Glutamatergic neuron (in vitro differentiated cells): ENCODE measurements around the gene MPPED2. TPM values are rescaled to one million over a fixed set of nuclear protein-coding genes. Genes with fewer than 3 reads are reported as not detected.

Experiments
- DNase-seq: peaks from one replicate; pipeline ENCODE4 v3.0.0; 2022
- H3K27ac Mint-ChIP-seq: one replicate; pipeline ENCODE4 v1.8.0; 2020; ENCODE audit warnings: mild to moderate bottlenecking, mixed read lengths, inconsistent platforms; ENCODE audit not compliant: unreplicated experiment
- H3K27me3 Mint-ChIP-seq: one replicate; pipeline ENCODE4 v1.8.0; 2020; ENCODE audit warnings: mild to moderate bottlenecking, moderate library complexity, mixed read lengths, inconsistent platforms; ENCODE audit not compliant: unreplicated experiment
- H3K36me3 Mint-ChIP-seq: one replicate; pipeline ENCODE4 v1.8.0; 2020; ENCODE audit warnings: mild to moderate bottlenecking, mixed read lengths, inconsistent platforms; ENCODE audit not compliant: unreplicated experiment
- H3K4me1 Mint-ChIP-seq: one replicate; pipeline ENCODE4 v1.8.0; 2020; ENCODE audit warnings: mild to moderate bottlenecking, low read depth, mixed read lengths, inconsistent platforms; ENCODE audit not compliant: unreplicated experiment
- H3K4me3 Mint-ChIP-seq: one replicate; pipeline ENCODE4 v1.8.0; 2020; ENCODE audit warnings: mild to moderate bottlenecking, mixed read lengths, inconsistent platforms; ENCODE audit not compliant: unreplicated experiment
- H3K9me3 Mint-ChIP-seq: one replicate; pipeline ENCODE4 v1.8.0; 2020; ENCODE audit warnings: mild to moderate bottlenecking, moderate library complexity, mixed read lengths, inconsistent platforms; ENCODE audit not compliant: unreplicated experiment
- total RNA-seq: library from RNA; stranded (reverse); fragmentation: NEBNext Ultra II Directional; extraction: Animal tissue kit (Norgen Biotek cat#: 25700); gene quantifications from one replicate; pipeline ENCODE4 v1.2.1, GENCODE V29; 2021; ENCODE audit not compliant: unreplicated experiment
- TF ChIP-seq, protein P1 (sequence below): fragments of 200-600 bp; sonication (generic); IDR thresholded peaks from one replicate; pipeline ENCODE4 v1.5.0; 2021; ENCODE audit not compliant: partially characterized antibody, unreplicated experiment

MPPED2 gene
- total RNA-seq, 1 donor from 2014 or later = 11.0 TPM

DNA sequence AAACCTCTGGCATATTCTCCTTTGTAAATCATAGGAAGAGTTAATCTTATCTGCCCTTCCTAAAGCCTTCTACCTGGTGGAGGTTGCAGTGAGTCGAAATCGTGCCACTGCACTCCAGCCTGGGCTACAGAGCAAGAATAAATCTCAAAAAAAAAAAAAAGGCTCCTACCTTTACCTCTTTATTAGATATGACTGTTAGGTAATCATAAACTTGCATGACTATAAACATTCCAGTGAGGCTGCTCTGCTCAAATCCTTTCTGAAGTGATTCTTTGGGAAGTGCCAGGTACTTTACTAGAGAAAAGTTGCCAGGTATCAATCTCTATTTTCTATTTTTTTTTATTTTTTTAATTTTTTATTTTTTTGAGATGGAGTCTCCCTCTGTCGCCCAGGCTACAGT is 59.6 kb downstream of the MPPED2 start:
- Mint-ChIP-seq H3K9me3 (no peaks in the 10 kb centered on the region), H3K27ac (no peak overlapping the region), H3K4me3 (no peak overlapping the region), H3K4me1 (peaks cover 8% of the 10 kb centered on the region), H3K27me3 (no peaks in the 10 kb centered on the region), H3K36me3 (no peaks in the 10 kb centered on the region)
- DNase-seq = no peak
- TF ChIP-seq, protein P1, sequence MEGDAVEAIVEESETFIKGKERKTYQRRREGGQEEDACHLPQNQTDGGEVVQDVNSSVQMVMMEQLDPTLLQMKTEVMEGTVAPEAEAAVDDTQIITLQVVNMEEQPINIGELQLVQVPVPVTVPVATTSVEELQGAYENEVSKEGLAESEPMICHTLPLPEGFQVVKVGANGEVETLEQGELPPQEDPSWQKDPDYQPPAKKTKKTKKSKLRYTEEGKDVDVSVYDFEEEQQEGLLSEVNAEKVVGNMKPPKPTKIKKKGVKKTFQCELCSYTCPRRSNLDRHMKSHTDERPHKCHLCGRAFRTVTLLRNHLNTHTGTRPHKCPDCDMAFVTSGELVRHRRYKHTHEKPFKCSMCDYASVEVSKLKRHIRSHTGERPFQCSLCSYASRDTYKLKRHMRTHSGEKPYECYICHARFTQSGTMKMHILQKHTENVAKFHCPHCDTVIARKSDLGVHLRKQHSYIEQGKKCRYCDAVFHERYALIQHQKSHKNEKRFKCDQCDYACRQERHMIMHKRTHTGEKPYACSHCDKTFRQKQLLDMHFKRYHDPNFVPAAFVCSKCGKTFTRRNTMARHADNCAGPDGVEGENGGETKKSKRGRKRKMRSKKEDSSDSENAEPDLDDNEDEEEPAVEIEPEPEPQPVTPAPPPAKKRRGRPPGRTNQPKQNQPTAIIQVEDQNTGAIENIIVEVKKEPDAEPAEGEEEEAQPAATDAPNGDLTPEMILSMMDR = no peak

DNA sequence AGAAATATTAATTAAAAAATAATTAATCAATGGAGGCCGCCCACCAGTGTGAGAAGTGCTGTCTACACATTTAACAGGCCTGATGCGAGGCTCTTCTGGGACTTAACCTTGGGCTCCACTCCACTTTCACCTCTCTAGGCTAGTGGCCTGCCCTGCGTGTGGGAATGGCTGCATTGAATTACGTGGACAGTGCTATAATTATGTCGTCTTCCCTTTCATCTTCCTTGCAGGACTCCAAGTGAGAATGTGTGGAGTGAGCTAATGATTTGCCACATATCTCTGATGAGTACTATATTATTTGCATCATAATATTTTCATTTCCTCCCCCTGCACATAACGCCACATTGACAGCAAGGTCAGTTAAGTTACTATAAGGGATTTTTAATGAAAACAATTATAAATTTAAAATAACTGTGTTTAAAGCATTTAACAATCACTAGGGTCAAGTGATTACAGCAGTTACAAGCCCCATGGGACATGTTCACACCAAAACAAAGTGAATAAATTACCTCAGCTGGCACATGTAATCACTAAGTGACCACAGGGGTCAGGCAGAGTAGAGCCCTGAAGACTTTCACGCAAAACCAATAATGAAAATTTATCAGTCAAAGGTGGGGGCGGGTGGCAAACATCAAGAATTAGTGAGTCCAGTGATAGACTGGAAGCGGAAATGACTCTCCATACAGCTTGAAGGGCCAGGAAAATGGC is 63.5 kb downstream of the MPPED2 start:
- Mint-ChIP-seq H3K4me3 (no peak overlapping the region), H3K27me3 (no peaks in the 10 kb centered on the region), H3K4me1 (peaks cover 8% of the 10 kb centered on the region), H3K9me3 (no peaks in the 10 kb centered on the region), H3K36me3 (no peaks in the 10 kb centered on the region), H3K27ac (no peak overlapping the region)
- DNase-seq = no peak
- TF ChIP-seq, protein P1 = no peak

DNA sequence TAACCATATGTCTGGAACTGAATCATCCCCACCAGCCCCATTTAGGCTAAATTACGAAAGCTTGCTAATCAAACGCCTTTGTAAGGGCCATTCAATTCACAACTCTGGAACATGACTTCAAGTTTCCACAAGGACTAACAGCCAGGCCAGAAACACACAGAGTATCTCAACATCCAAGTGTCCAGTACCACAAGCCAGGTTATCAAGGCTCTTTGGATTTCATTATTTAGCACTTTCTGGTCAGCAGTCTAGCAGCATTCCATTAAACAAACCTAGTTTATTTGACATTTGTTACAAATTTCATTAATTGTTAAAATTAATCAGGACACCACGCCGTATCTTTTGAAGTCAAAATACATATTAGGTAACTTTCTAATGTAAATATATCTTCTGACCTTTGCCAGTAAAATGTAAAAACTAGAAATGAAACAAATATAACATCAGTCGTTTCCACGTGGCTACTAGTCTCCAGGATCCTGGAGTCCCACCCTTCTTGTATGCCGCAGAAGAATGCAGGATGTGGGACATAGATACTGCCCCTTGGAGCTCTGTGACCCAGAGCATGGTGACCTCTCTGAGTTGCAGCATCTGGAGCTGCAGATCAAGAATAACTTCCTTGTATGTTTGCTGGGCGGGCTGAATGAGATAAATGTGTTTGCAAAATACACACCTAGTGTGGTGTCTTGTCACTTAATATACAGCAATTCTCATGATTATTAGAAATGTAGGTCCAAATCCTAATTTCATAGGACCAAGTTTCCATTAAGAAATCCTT is 64.7 kb downstream of the MPPED2 start:
- Mint-ChIP-seq H3K36me3 (no peaks in the 10 kb centered on the region), H3K4me3 (no peak overlapping the region), H3K27ac (no peak overlapping the region), H3K27me3 (no peaks in the 10 kb centered on the region), H3K9me3 (no peaks in the 10 kb centered on the region), H3K4me1 (peaks cover 8% of the 10 kb centered on the region)
- no peak for DNase-seq
- TF ChIP-seq, protein P1 = no peak

DNA sequence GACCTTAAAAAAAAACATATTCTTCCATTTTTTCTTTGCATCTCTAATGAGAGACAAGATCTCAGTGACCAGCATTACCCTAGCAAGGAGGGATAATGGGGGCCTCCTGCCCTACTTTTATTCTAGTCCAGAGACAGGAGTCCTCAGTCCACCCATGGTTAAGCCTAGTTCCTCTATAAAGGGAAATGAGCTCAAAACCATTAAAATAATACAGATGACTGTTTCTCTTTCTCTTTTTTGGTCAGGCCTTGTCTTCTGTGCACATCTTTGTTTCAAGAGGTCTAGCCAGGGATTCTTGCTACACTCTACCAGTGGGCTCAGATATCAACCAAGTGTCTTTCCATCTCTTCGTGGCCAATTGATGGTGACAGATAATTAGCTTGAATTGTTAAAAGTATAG is 73.1 kb downstream of the MPPED2 start:
- TF ChIP-seq, protein P1 = no peak
- Mint-ChIP-seq H3K4me1 (peaks cover 4% of the 10 kb centered on the region), H3K27me3 (no peaks in the 10 kb centered on the region), H3K4me3 (no peak overlapping the region), H3K9me3 (no peaks in the 10 kb centered on the region), H3K36me3 (no peaks in the 10 kb centered on the region), H3K27ac (no peak overlapping the region)
- no peak for DNase-seq

DNA sequence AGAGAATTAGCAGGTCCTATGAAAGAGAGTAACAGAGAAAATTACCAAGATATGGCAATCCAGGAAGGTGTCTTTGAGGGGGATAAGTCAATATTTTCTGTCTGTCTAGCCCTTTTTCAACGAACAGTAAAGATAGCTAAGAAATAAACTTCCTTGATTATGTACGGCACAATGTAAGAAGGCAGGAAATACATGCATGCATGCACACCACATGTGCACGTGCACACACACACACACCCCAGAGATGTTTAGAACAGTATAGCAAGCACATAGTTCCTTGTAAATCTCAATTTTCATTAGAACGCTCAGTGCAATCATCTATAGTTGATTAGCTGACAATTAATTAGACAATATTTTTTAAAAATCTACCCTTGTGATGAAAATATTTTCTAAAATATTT is 74.7 kb downstream of the MPPED2 start:
- H3K9me3 Mint-ChIP-seq = no peaks in the 10 kb centered on the region
- H3K27me3 Mint-ChIP-seq = no peaks in the 10 kb centered on the region
- no peak for DNase-seq
- H3K4me1 Mint-ChIP-seq = peaks cover 4% of the 10 kb centered on the region
- no peak overlapping the region for H3K4me3 Mint-ChIP-seq
- TF ChIP-seq, protein P1 = no peak
- H3K36me3 Mint-ChIP-seq = no peaks in the 10 kb centered on the region
- no peak overlapping the region for H3K27ac Mint-ChIP-seq
